MCF 10A (cell line): ENCODE data around the gene CSTF1. TPM values are rescaled to one million over a fixed set of nuclear protein-coding genes. Genes with fewer than 3 reads are reported as not detected.

Experiments
- BruUV-seq: library from RNA; stranded (reverse); fragments of 400-500 nt; replicated peaks from 2 replicates; lab custom pipeline; 2021; lab: Mats Ljungman, UMichigan
- CTCF ChIA-PET: fragments of 300-600 bp; sonication (Branson Sonifier 250); formaldehyde crosslinking; extraction: SDS; loops from one replicate; lab custom pipeline; 2021; ENCODE audit warnings: antibody characterized with exemption, inconsistent platforms; lab: Yijun Ruan, JAX
- POLR2A ChIA-PET: fragments of 300-600, 350-650 bp; sonication (Branson Sonifier 250); formaldehyde crosslinking; extraction: SDS; loops from one replicate; lab custom pipeline; 2020; ENCODE audit warnings: antibody characterized with exemption, inconsistent platforms; lab: Yijun Ruan, JAX
- DNase-seq: peaks from one replicate; pipeline ENCODE4 v3.0.0-alpha.2; 2018; ENCODE audit not compliant: unreplicated experiment
- H3K27ac Mint-ChIP-seq: one replicate; pipeline ENCODE4 v1.8.0; 2022; ENCODE audit warnings: mild to moderate bottlenecking, low read depth, mixed read lengths; ENCODE audit not compliant: unreplicated experiment
- H3K27me3 Mint-ChIP-seq: one replicate; pipeline ENCODE4 v1.8.0; 2022; ENCODE audit warnings: mixed read lengths; ENCODE audit not compliant: insufficient read depth, unreplicated experiment
- H3K36me3 Mint-ChIP-seq: one replicate; pipeline ENCODE4 v1.8.0; 2022; ENCODE audit warnings: mild to moderate bottlenecking, moderate library complexity, mixed read lengths; ENCODE audit not compliant: insufficient read depth, unreplicated experiment
- H3K4me1 Mint-ChIP-seq: one replicate; pipeline ENCODE4 v1.8.0; 2022; ENCODE audit warnings: mixed read lengths; ENCODE audit not compliant: insufficient read depth, unreplicated experiment
- H3K4me3 Mint-ChIP-seq: one replicate; pipeline ENCODE4 v1.8.0; 2022; ENCODE audit warnings: mild to moderate bottlenecking, moderate library complexity, mixed read lengths; ENCODE audit not compliant: unreplicated experiment
- H3K9me3 Mint-ChIP-seq: one replicate; pipeline ENCODE4 v1.8.0; 2022; ENCODE audit warnings: mixed read lengths; ENCODE audit not compliant: unreplicated experiment
- CTCF ChIP-seq: fragments of 200-600 bp; IDR thresholded peaks from one replicate; pipeline ENCODE4 v1.8.0; 2022; ENCODE audit warnings: antibody characterized with exemption, mild to moderate bottlenecking; ENCODE audit not compliant: unreplicated experiment
- intact Hi-C: fragments of 100-400 bp; cut with micrococcal nuclease; formaldehyde crosslinking; loops from 2 replicates; pipeline ENCODE4 v1.14.1; 2022
- total RNA-seq: library from RNA; stranded (reverse); gene quantifications from 2 replicates; pipeline ENCODE4 v1.2.3, GENCODE V29; 2022

Gene CSTF1
- total RNA-seq, 1 experiment from 2014 or later = 35.1 TPM

- Mint-ChIP-seq H3K4me1 (peaks cover 14% of the 10 kb centered on the region), H3K27ac (peak overlapping the region; percentile 78), H3K36me3 (peaks cover 37% of the 10 kb centered on the region), H3K4me3 (peak overlapping the region; percentile 46), H3K27me3 (no peaks in the 10 kb centered on the region), H3K9me3 (no peaks in the 10 kb centered on the region)
- DNase-seq = peak; percentile 93
- ChIA-PET POLR2A (interaction anchor here (0.6 to 6.8 kb wide), 16 partner anchors 8 to 1849 kb away, joined by 3 to 115 read pairs (median 4); partner anchors contain the start of genes AURKA, CSTF1, FAM210B and MC3R), CTCF (interaction anchor here (0.5 to 10.1 kb wide), 12 partner anchors 11 to 1706 kb away, joined by 3 to 84 read pairs (median 4); partner anchors contain the start of genes AURKA, CSTF1, FAM210B and MC3R)
- TF ChIP-seq CTCF = no peak
- no TSS peak for BruUV-seq
- intact Hi-C loops = no loop called here
Observed at GRCh38 chr20:56373942-56374341, 18.5 kb upstream of the CSTF1 start.

GRCh38 chr20:56376331-56376730 lies 16.1 kb upstream of the CSTF1 start:
- H3K27ac Mint-ChIP-seq = peak overlapping the region; percentile 78
- peak overlapping the region; percentile 13 for H3K4me3 Mint-ChIP-seq
- no peaks in the 10 kb centered on the region for H3K9me3 Mint-ChIP-seq
- ChIA-PET CTCF (interaction anchor here (0.9 to 10.1 kb wide), 9 partner anchors 8 to 188 kb away, joined by 3 to 84 read pairs (median 7); partner anchors contain the start of genes AURKA, CSTF1, FAM210B and MC3R), POLR2A (interaction anchor here (0.7 to 6.8 kb wide), 7 partner anchors 9 to 142 kb away, joined by 3 to 115 read pairs (median 5); partner anchors contain the start of genes AURKA, CSTF1 and FAM210B)
- no peak for DNase-seq
- no peaks in the 10 kb centered on the region for H3K27me3 Mint-ChIP-seq
- peaks cover 14% of the 10 kb centered on the region for H3K4me1 Mint-ChIP-seq
- TF ChIP-seq CTCF = no peak
- intact Hi-C loops = no loop called here
- peaks cover 36% of the 10 kb centered on the region for H3K36me3 Mint-ChIP-seq
- BruUV-seq = no TSS peak

DNA sequence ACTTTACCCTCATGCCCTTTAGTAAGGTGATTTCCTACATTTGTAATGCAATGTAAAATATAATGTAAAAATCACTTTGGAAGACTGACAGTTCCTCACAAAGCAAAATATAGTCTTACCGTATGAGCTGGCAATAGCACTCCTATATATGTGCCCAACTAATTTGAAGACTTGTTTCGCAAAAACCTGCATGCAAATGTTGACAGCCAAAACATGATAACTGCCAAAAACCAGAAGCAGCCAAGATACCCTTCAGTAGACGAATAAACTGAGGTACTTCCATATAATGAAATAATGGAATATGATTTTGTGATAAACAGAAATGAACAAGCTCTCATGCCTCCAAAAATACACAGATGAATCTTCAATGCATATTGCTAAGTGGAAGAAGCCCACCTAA lies 14.1 kb upstream of the CSTF1 start:
- intact Hi-C loops = no loop called here
- POLR2A ChIA-PET = interaction anchor here (0.8 to 1.5 kb wide), 2 partner anchors 12 to 14 kb away, joined by 3 to 7 read pairs; partner anchors contain the start of genes AURKA and CSTF1
- Mint-ChIP-seq H3K27me3 (no peaks in the 10 kb centered on the region), H3K36me3 (peaks cover 41% of the 10 kb centered on the region), H3K27ac (no peak overlapping the region), H3K9me3 (no peaks in the 10 kb centered on the region), H3K4me3 (no peak overlapping the region), H3K4me1 (peaks cover 20% of the 10 kb centered on the region)
- DNase-seq = no peak
- CTCF ChIA-PET = interaction anchor here (0.6 to 10.1 kb wide), 6 partner anchors 18 to 954 kb away, joined by 3 to 84 read pairs (median 4); partner anchors contain the start of gene FAM210B
- no peak for TF ChIP-seq CTCF
- no TSS peak for BruUV-seq

GRCh38 chr20:56380375-56380774 lies 12.1 kb upstream of the CSTF1 start:
- H3K27me3 Mint-ChIP-seq = no peaks in the 10 kb centered on the region

More at GRCh38 chr20:56380375-56380774, 12.1 kb upstream of the CSTF1 start:
- ChIA-PET CTCF (interaction anchor here (0.6 to 1.9 kb wide), 8 partner anchors 12 to 981 kb away, joined by 3 to 7 read pairs (median 5); partner anchors contain the start of genes AURKA and MC3R), POLR2A (interaction anchor here (4.9 kb wide), 1 partner anchor 12 kb away, joined by 32 read pairs; the partner anchor contains the start of genes AURKA and CSTF1)
- Mint-ChIP-seq H3K9me3 (no peaks in the 10 kb centered on the region), H3K4me1 (peaks cover 17% of the 10 kb centered on the region), H3K36me3 (peaks cover 41% of the 10 kb centered on the region), H3K4me3 (no peak overlapping the region), H3K27ac (no peak overlapping the region)
- no peak for DNase-seq
- intact Hi-C loops = no loop called here
- BruUV-seq = no TSS peak
- no peak for TF ChIP-seq CTCF
